COR-L47 (cell line): ENCODE results near the gene GSTM3.

ENCODE experiments used
- DNase-seq: peaks from one replicate; lab custom pipeline; 2025; lab: John Stamatoyannopoulos, UW

GSTM3 gene

DNA sequence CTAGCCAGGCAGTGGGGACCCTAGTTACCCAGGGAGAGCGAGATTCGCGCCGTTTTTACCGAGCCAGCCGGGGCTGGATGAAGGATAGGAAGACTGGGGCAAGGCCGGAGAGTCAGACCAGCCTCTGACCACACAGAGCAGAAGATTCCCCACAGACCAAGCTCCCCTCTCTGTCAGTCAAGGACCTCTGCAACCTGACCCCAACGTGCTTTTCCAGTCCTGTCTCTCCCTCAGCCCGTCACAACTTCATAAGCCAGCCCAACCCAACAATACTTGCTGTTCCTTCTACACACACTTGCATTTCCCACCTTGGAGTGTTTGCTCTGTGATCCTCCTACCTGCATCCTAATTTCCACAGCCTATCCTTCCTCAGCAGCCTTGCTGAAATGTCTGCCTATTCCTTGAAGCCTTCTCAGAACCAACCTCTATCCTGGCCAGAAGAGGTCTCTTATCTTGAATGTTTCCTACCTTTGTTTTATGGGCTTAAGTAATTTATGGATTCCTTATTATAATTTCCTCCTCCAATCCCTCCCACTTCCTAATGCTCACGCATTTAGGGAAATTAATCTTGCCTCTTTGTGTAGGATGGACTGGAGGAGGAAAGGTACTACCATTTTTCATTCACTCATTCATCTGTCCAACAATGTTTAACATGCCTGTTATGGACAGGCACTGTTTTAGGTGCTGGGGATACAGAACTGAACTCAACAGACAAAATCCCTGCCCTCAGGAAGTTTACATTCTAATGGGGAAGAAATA, at the start of gene GSTM3:
Gene GSTM3, minus strand, starts transcription at position 424 of the 759 bp plus-strand sequence. CDS start 751 bp downstream, outside the sequence.
- no peak for DNase-seq

DNA sequence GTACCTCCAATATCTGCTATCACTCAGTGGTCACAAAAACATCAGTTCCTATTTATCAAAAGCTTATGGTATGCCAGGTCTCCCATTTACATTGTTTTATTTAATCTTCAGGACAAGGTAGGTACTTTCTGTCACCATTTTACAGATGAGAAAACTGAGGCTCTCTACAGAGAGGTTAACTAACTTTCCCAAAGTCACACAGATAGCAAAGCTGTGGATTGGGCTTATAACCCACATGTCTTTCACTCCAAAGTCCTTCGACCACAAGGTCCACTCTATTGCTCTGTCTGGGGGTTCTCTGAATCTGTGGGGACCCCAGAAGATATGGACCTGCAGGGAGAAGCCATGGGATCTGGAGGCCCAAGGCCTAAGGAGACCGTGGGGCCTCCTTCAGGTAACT, 49.5 kb upstream of the GSTM3 start:
- no peak for DNase-seq

DNA sequence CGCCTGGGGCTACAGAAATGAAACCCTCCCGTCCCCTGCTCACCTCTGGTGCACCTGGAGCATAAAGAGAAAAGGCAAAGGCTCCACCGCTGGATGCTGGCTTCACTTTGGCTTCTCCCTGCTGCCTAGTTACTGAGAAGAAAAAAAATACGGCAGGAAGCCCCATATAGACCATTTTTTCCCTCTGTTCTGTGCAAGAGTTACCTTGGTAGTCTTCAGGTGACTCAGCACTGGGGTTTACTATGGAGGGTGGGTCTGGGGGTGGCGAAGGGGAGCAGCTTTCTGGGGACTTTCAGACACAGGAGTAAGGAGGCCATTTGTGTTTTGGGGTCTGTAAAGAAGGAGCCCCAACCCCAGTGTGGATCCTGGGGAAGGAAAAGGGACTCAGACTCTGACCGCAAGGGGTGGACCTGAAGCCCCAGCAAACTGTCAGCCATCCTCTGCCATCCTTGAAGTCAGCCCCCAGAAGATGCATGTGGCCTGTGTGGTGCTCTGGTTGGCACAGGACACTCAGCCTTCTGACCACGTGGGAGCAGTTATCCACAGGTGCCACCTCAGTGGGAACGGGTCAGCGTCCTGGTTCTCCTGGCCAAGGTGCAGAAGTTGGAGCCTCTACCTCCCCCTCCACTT, 48.8 kb upstream of the GSTM3 start:
- no peak for DNase-seq

DNA sequence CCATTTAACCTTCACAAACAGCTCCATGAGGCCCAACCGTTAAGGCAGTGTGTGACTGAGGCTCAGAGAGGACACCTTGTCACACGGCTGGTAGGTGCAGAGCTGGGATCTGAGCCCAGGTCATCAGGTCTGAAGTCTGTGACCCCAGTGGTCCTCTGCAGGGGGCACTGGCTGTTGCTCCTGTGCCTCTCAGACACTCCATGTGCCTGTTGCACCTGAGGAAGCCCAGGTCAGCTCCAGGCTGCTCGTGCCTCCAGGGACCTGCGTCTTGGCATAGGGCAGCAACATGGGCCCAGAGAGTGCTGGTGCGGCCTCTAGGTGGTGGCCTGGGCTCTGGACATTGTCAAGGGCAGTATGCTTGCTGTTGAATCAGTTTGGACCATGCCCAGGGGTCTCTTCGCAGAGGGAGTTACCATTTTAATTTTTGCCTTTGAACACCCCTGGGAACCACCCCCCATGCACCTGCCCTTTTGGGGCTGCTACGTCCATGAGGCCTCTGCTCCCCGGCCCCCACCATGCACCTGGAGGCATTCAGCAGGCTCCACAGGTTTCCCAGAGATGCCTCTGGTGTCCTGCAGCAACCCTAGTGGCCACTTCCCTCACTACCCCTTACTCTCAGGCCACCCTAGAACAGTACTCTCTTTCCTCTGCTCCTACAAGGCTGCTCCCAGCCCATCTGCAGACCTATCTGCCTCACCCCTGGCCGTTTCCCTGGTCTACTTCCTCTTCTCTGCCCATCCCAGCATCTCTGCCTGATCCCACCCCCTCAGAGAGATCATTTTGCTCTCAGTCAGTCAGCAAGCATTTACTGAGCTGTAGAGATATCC, 48.1 kb upstream of the GSTM3 start:
- DNase-seq, result no peak

DNA sequence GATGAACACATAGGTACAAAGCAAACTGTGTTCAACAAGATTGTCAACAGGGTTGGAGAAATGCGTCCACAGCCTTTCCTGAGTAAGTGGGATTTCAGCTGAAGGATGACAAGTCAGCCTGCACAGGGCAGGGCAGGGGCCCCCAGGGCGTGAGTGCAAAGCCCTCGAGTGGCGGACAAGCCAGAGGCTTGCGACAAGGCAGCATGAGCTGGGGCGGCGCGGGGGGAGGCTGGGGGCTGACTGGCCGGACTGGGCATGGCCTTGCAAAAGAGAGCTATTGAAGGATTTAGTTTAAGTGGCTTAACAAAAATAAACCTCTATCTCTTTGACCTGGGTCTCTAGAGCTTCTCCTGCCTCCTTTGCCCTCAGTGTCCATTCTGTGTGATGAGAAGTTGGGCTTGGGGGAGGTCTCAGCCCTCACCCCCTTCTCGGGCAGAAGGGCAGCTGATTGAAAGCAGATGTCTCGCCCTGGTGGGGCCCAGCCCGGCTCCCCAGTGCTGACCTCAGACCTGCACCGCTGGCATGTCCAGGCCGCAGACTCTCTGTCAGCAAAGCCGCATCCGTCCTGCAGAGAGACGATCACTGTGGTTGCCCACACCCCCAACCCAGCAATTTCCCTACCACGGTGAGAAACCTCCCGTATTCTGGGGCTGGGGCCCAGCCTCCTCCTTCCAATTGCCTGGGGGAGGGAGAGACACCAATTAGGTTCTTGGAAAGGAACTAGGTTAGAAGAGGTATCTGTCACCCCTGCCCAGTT, 47.2 kb upstream of the GSTM3 start:
- no peak for DNase-seq

DNA sequence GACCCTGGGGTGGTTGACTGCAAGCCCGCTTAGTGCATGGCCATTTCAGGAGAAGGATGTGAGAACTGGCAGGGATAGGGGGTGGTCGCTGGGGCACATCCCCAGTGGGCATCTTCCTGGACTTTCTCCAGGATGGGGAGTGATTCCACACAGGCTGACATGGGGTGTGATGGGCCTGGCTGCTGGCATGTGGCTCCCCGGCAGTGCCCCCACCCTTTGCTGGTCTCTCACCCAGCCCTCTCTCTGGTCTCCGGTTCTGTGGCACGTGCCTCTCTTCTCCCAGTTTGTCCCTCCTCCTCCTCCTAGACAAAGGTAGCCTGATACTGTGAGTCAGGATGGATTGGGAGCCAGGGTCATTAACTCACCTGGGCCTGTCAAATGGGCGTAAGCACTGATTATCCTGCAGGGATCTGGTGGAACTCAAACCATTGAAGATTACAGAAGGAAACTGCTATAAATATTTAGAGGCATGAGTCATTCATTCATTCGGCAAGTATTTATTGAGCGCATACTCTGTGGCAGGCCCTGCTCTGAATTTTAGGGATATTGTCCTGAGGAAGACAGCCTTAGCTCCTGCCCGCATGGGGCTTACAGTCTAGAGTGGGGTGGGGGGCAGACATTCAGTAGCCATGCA, 46.5 kb upstream of the GSTM3 start:
- DNase-seq, result no peak

DNA sequence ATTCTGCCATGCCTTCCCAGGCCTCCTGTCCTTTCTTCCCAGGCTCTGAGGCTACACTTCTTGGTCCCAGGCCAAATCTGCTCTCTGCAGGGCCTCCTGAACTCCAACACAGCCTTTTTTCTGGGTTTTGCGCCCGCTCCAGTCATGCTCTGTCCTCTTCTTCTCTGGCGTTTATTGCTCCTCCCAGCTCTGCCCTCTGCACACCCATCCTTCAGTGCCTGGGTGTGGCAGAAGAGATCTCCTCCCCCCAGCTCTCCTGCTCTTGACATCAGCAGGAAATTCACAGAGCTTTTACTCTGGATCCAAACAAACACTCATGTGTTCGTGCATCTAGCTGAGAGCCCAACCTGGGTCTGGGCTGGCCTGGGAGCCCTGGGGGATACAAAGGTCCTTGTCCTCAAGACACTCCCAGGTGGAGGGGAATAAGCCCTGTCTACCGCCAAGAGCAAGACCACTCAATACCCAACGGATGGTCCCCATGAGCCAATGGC, 45.7 kb upstream of the GSTM3 start:
- no peak for DNase-seq

DNA sequence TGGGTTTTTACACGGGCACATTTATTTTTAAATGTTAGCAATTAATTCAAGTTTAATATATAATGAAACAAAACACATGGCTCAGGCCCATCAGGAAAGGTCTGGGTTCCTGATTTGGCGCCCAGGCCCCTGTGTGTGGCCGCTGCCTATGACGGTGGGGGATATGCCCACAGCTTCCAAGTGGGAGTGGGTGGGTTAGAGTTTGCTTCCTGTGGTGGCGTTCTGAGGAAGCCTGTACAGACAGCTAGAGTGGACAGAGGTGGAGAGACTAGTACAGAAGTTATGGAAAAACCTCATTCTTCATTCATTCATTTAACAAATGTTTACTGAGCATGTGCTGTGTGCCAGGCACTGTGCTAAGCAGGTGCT, 45.3 kb upstream of the GSTM3 start:
- no peak for DNase-seq

DNA sequence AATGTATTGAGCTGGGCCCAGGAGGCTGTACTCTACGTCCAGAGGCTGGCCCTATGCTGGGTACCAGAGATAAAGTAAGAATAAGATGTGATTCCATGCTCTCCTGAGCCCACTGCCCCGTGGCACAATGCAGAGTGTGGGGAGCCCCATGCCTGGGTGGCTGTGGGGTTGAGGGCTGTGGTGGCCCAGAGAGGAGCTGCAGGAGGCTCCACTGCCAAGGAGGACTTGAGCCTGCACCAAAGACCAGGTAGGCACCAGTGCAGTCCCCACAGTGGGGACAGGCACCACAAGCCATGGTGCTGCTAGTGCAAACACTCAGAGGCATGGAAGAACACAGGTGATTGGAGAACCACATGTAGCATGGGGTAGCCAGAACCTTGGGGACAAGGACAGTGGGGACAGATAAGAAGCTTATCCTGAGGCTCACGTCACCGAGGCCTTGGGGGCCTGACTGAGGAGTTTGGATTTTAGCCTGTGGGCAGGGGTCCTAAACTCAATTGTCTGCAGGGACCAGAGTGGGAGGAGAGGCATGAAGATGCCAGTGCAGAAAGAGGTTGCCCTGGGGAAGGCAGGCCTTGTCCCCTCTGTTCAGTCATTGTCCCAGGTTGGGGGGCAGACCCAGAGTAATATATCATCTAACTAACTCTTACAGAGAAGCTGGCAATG, 44.7 kb upstream of the GSTM3 start:
- no peak for DNase-seq

DNA sequence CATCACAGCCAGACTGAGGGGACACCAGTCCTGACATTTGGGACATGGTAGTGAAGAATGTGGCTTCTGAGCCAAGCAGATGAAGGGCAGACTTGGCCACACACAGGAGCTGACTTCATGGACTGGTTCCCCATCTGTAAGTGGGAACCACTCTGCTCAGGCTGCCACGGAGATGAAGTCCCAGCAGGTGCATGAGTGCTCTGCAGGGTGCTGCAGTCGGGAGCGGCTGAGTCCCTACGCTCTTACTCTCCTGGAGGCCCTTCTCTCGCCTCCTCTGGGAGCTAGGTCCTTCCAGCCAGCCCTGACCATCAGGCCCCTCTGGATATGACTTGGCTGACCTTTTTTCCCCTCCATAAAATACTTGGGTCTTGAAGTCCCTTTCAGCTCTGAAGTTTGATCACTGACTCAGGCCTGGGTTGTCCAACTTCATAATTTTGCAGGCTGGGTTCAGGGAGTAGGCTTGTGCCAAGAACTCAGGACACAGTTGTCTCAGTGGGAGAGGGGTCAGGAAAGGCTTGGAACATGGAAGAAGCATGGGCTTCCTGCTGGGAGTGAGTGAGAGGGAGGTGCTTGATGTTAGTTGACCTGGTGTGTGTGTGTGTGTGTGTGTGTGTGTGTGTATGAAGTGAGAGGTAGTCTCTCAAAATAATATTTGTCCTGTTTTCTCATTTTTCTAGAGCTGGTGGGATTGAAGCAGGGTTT, 43.9 kb upstream of the GSTM3 start:
- no peak for DNase-seq

DNA sequence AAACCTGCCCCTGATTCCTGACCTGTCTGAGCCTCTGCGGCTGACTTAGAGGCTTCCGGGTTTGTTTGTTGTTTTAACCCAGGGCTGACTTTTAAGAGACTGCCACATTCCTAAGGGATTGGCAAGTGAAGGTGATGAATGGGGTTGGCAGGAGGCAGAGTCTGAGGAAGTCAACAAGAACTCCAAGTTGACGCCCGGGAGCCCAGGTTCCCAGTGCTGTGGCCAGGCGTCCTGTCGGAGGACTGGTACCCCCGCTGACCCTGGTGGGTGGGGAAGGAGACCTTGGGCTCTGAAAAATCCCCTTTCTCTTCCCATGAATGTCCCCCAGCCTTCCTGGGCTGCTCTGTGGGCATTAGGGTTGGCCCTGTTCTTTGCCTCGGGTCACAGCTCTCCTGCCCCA, 42.6 kb upstream of the GSTM3 start:
- DNase-seq, result no peak

DNA sequence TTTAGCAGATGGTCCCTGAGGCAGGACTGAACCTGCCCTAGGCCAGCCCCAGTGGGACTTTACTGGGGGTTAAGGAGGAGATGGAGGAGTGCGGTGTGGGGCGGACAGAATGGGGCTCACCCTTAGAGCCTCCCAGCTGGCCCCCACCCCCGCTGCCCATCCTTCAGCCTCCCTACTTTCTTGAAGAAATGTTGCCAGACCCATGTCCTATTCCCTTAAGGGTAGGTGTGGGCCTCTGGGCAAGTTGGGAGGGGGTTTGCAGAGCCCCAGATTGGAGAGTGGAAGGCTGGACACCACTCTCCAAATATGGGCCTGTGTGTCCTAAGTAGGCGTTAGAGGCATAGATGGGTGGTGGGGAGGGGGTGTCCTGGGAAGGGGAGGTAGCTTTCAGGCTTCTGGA, 42.1 kb upstream of the GSTM3 start:
- no peak for DNase-seq

DNA sequence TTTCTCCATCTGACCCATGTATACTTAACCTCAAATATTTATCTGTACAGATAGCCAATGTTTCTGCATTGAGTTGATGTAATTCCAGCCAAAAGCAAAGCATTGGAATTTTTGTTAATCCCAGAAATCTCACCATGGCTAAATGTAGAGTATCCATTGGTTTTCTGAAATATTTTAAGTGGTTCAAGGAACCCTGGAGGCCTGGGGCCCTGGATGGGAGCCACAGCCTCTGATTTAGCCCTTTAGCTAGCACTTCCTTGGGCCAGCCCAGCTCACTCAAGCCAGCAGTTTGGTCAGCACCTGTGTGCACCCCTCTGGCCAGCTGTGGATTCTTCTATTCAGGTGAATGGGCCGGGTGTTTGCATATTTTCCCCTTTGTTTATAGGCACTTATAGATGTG, 41.7 kb upstream of the GSTM3 start:
- no peak for DNase-seq

DNA sequence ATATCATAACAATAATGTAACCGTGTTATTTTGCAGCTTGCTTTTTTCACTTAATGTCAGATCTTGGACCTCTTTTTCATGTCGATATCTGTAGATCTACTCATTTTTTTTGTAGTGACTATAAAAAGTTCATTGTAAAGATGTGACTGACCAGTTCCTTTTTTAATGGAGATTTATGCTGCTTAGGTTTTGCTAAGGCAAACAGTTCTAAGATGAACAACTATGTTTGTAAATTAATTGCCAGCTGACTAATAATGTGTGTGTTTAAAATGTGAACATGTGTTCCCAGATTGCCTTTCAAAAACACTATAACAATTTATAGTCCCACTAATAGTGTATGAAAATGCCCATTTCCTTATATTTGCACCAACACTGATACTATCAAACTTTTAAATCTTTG, 41.0 kb upstream of the GSTM3 start:
- no peak for DNase-seq

DNA sequence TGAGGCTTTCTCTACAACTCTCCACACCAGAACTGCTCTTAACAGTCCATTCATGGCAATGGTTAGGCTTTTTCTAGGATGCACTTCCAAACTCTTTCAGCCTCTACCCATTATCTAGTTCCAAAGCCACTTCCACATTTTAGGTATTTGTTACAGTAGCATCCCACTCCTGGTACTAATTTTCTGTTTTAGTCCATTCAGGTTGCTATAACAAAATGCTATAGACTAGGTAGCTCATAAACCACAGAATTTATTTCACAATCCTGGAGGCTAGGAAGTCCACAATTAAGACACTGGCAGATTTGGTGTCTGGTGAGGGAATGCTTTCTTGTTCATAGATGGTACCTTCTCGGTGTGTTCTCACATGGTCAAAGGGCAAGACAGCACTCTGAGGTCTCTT, 40.1 kb upstream of the GSTM3 start:
- DNase-seq, result no peak

DNA sequence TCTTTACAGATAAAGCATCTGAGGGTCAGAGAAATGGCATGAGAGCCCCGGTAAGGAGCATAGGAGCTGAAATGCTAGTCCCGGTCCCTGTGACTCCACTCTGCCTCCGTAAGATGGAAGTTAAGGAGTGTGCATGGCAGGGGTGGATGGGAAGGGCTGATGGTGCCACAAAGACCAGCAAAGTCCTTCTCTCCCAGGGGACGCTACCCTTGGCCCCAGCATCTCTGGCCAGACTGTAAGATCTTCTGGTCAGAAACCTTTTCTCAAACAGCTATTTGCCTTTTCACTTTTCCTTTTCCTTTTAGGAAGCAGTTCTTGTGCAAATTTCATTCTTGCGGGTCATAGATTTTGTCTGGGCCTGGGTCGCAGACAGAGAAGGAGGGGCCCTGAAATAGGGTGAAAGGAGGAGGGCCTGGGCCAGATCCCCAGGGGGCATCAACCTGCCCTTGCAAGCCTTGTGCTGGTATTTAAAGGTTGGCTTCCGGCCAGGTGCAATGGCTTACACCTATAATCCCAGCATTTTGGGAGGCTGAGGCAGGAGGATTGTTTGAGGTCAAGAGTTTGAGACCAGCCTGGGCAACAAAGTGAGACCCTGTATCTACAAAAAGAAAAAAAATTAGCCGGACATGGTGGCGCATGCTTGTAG, 37.3 kb upstream of the GSTM3 start:
- DNase-seq, result no peak

DNA sequence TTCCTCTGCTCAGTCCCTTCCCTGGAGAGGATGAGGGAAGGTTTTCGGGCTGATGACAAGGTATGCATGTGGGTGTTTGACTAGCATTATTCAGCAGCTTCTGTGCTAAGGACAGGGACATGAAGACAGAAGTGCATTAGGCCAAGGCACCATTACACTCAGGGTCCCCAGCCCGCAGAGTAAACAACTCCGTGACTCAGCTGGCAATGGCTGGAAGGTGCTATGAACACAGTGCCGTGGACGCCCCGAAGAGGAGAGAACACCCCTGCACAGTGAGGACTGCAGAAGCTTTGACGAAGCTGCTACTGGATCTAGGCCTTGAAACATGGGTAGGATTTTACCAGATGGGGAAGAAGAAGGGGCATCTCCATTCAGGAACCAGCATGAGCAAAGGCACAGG, 36.6 kb upstream of the GSTM3 start:
- DNase-seq, result no peak

DNA sequence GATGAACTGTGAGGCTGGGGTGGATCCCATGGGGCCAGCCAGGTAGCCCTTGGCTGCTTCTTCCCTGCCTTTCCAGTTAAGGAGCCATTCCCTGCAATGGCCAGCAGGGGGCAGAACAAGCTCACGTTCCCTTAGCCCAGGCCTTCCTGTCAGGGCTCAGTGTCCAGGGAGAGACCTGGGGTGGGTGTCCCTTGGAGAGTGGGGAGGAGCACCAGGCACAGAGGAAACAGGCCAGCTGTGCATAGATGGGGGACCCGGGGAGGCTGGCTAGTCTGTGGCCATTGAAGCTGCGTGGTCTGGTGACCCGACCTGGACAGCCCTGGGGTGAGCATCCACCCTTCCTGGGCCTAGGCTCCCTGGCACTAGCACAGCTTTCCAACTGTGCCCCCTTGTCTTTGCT, 36.1 kb upstream of the GSTM3 start:
- DNase-seq, result peak; percentile 68

DNA sequence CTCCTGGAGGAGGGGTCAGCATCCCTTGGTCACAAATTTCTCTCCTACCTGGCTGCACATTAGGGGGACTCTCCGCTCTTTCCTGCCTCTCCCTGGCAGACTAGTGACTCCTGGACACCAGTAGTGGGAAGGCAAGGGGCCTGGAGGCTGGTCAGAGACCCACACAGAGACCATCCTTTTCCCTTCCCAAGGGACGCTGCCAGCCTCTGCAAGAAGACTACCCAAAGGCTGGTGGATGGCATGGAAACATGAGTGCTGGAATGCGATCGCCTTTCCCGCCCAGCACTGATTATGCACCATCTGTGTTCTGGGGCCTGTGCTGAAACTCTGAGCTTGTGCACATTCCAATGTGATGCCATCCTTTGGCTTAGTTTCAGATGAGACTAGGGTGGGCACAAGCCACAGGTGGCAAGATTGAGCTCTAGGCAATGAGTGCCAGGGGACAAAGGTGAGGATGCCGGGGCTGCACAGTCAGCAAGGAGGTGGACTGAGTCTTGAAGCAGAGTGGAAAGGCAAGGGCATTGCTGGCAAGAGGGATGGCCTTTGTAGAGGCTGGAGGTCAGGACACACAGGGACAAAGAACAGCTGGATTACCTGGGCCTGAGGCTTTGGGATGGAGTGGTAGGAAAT, 35.5 kb upstream of the GSTM3 start:
- no peak for DNase-seq

DNA sequence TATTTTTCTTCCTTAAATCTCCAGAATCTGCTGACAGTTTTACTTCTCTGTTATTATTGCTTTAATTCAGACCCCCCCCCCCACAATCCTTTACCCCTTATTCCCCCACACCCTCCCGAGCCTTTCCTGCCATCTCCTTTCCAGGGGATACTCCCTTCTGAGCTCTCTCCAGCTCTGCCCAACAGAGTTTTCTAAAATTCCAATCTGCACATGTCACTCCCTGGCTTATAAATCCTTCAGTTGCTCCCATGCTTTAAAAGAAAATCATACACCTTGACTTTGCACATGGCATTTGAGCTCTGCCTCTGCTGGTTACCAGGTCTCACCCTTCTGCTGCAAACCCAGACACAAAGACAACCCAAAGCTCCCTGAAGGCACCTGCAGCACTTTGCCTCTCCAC, 34.6 kb upstream of the GSTM3 start:
- no peak for DNase-seq
